GM21723 (cell line): ENCODE measurements around the gene METTL8.

Source experiments
- ATAC-seq: cut with Tn5 transposase; IDR thresholded peaks from one replicate; pipeline ENCODE4 v1.9.1; 2021; ENCODE audit warnings: mild to moderate bottlenecking, moderate library complexity; ENCODE audit not compliant: unreplicated experiment

The METTL8 gene

GRCh38 chr2:171433763-171434012 lies at the start of gene METTL8:
METTL8 (minus strand) TSS chr2:171433990; CDS start chr2:171392185, 41,805 bp downstream.
- no peak for ATAC-seq

GRCh38 chr2:171482877-171483276 lies 49.1 kb upstream of the METTL8 start:
- ATAC-seq, result no peak

GRCh38 chr2:171482308-171482707 lies 48.5 kb upstream of the METTL8 start:
- ATAC-seq, result peak; percentile 61

- no peak for ATAC-seq
Observed at GRCh38 chr2:171480908-171481307, 47.1 kb upstream of the METTL8 start.

- ATAC-seq, result peak; percentile 70
Observed at GRCh38 chr2:171479154-171479814, 45.5 kb upstream of the METTL8 start.

- no peak for ATAC-seq
Observed at GRCh38 chr2:171478345-171478744, 44.6 kb upstream of the METTL8 start.

- no peak for ATAC-seq
Observed at GRCh38 chr2:171475979-171476378, 42.2 kb upstream of the METTL8 start.

GRCh38 chr2:171470129-171470528 lies 36.3 kb upstream of the METTL8 start:
- no peak for ATAC-seq

GRCh38 chr2:171469176-171469575 lies 35.4 kb upstream of the METTL8 start:
- no peak for ATAC-seq

GRCh38 chr2:171460537-171460936 lies 26.7 kb upstream of the METTL8 start:
- no peak for ATAC-seq

- no peak for ATAC-seq
Observed at GRCh38 chr2:171459498-171459897, 25.7 kb upstream of the METTL8 start.

- no peak for ATAC-seq
Observed at GRCh38 chr2:171452773-171453172, 19.0 kb upstream of the METTL8 start.

- ATAC-seq, result no peak
Observed at GRCh38 chr2:171451074-171451473, 17.3 kb upstream of the METTL8 start.

- ATAC-seq, result no peak
Observed at GRCh38 chr2:171447675-171448074, 13.9 kb upstream of the METTL8 start.

- no peak for ATAC-seq
Observed at GRCh38 chr2:171441470-171441869, 7.7 kb upstream of the METTL8 start.

GRCh38 chr2:171436307-171436706 lies 2.5 kb upstream of the METTL8 start:
- no peak for ATAC-seq

GRCh38 chr2:171434013-171434989 lies 511 bp upstream of the METTL8 start, which contains the start of gene DCAF17:
DCAF17 (plus strand) TSS chr2:171434226; CDS start chr2:171434578, 352 bp downstream.
- peak; percentile 92 for ATAC-seq

- peak; percentile 18 for ATAC-seq
Observed at GRCh38 chr2:171432969-171433762, 624 bp downstream of the METTL8 start.

GRCh38 chr2:171432206-171432968 lies 1.4 kb downstream of the METTL8 start:
- no peak for ATAC-seq

- ATAC-seq, result no peak
Observed at GRCh38 chr2:171431677-171432167, 2.1 kb downstream of the METTL8 start.
